ENCODE data around the gene FAM240B. TPM values are rescaled to one million over a fixed set of nuclear protein-coding genes. Genes with fewer than 3 reads are reported as not detected.

Gene FAM240B
- total RNA-seq, 1 experiment from 2014 or later: not detected

- Histone ChIP-seq H2BK20ac (ENCODE audit: low read depth, low read length, poor library complexity, severe bottlenecking) (no peak overlapping the region), H4K91ac (ENCODE audit: insufficient read length, low read depth, low read length) (no peak overlapping the region), H2BK120ac (ENCODE audit: low read depth, low read length, poor library complexity, severe bottlenecking) (no peak overlapping the region), H3K79me1 (ENCODE audit: insufficient read depth, low read depth, low read length, poor library complexity, severe bottlenecking) (no peaks in the 10 kb centered on the region), H3K4ac (ENCODE audit: low read depth, low read length) (no peak overlapping the region), H2BK12ac (ENCODE audit: insufficient read length, low read depth, low read length) (no peak overlapping the region), H3K14ac (ENCODE audit: insufficient read depth, low read length) (no peak overlapping the region), H3T11ph (ENCODE audit: low read length) (no peak overlapping the region), H3K23me2 (ENCODE audit: insufficient read length, low read depth, low read length, poor library complexity, severe bottlenecking) (no peaks in the 10 kb centered on the region), H3K56ac (ENCODE audit: insufficient read length, low read depth, low read length) (no peak overlapping the region), H3K18ac (ENCODE audit: insufficient read length, low read depth, low read length) (no peak overlapping the region), H2BK15ac (ENCODE audit: low read depth, low read length) (no peak overlapping the region), H2AK5ac (ENCODE audit: insufficient read length, low read length) (no peak overlapping the region), H3K27me3 (ENCODE audit: insufficient read depth, low read length) (no peaks in the 10 kb centered on the region), H3K79me2 (ENCODE audit: insufficient read depth, low read length) (no peaks in the 10 kb centered on the region), H2AFZ (ENCODE audit: low read length) (no peak overlapping the region), H3K9ac (ENCODE audit: extremely low read depth, insufficient read length, low read length) (no peak overlapping the region), H4K8ac (replicated peaks; ENCODE audit: insufficient read length, low read depth, low read length) (no peak overlapping the region), H3K9me3 (ENCODE audit: control insufficient read depth, low read depth, low read length) (no peaks in the 10 kb centered on the region), H4K20me1 (ENCODE audit: control insufficient read depth, insufficient read depth, insufficient read length) (no peaks in the 10 kb centered on the region), H4K5ac (ENCODE audit: insufficient read length, low read depth, low read length) (no peak overlapping the region), H2BK5ac (ENCODE audit: insufficient read length, low read length) (no peak overlapping the region), H3K4me2 (ENCODE audit: insufficient read depth, insufficient read length, low read length) (no peak overlapping the region), H3K23ac (ENCODE audit: insufficient read length, low read depth, low read length) (no peak overlapping the region), H3K27ac (ENCODE audit: insufficient read length, low read depth, low read length) (no peak overlapping the region), H3K4me1 (ENCODE audit: insufficient read depth, low read length) (no peaks in the 10 kb centered on the region)
- WGBS (ENCODE audit: extremely low coverage, insufficient read length, low lambda C conversion rate): no CpG with 5 or more reads among the region's 2 CpGs
- no peak overlapping the region for H3K4me3 Mint-ChIP-seq
- DNase-seq: no peak
- H3K27ac Mint-ChIP-seq: no peak overlapping the region
- no peaks in the 10 kb centered on the region for H3K36me3 Mint-ChIP-seq (ENCODE audit: insufficient read depth in 1 of 3, low read depth in 3 of 3)
- H3K9me3 Mint-ChIP-seq: no peaks in the 10 kb centered on the region; a peak in 1 of 5 replicates
- H3K4me1 Mint-ChIP-seq: no peaks in the 10 kb centered on the region
- H3K27me3 Mint-ChIP-seq (ENCODE audit: low read depth): no peaks in the 10 kb centered on the region; the same call in 1 of the 2 replicates
- no peak for TF ChIP-seq CTCF (conservative IDR thresholded peaks at IDR 0.05)
These were observed 17.3 kb upstream of the FAM240B start for GRCh38 chr9:38737246-38737645.
